ENCODE results near the gene PCDH9.

DNA sequence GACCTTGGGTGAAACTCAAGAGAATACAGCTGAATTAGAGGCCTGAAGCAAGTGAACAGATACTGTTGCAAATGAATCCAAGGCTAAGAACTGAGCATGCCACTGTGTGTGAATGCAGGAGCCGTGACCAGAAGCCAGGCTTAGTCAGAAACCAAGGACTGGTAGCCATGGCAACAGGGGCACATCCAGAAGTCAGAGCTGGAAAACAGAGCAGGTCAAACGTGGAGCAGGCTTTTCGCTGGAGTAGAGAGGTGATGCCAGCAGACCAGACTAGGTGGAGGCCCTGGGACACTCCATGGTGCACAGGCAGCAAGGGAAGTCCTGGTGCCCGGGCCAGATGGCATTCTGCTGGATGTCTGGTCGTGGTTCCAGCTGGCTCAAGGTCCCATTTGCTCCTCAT is 564.1 kb downstream of the PCDH9 start:
- no peak for TF ChIP-seq POLR2A (IDR thresholded peaks at IDR 0.05)
- TF ChIP-seq, protein P1, sequence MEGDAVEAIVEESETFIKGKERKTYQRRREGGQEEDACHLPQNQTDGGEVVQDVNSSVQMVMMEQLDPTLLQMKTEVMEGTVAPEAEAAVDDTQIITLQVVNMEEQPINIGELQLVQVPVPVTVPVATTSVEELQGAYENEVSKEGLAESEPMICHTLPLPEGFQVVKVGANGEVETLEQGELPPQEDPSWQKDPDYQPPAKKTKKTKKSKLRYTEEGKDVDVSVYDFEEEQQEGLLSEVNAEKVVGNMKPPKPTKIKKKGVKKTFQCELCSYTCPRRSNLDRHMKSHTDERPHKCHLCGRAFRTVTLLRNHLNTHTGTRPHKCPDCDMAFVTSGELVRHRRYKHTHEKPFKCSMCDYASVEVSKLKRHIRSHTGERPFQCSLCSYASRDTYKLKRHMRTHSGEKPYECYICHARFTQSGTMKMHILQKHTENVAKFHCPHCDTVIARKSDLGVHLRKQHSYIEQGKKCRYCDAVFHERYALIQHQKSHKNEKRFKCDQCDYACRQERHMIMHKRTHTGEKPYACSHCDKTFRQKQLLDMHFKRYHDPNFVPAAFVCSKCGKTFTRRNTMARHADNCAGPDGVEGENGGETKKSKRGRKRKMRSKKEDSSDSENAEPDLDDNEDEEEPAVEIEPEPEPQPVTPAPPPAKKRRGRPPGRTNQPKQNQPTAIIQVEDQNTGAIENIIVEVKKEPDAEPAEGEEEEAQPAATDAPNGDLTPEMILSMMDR (IDR thresholded peaks at IDR 0.05): no peak
- no peak for TF ChIP-seq EP300 (IDR thresholded peaks at IDR 0.05)
